Measurements from ENCODE around the gene VSIG8.

VSIG8 gene

GRCh38 chr1:159864262-159864661 is 1.8 kb upstream of the VSIG8 start:
- no peak for DNase-seq (ENCODE audit: extremely low spot score)
- TF ChIP-seq CTCF (IDR thresholded peaks at IDR 0.05; ENCODE audit: control extremely low read depth, extremely low read depth, low read depth, missing control alignments): no peak
- ChIA-PET POLR2A (no interaction called here), CTCF (interaction anchor here (3.1 kb wide), 1 partner anchor 25 kb away, joined by 16 read pairs; no protein-coding TSS in a partner anchor)

- no peak for TF ChIP-seq CTCF (IDR thresholded peaks at IDR 0.05; ENCODE audit: control extremely low read depth, extremely low read depth, low read depth, missing control alignments)
- POLR2A ChIA-PET: no interaction called here
- CTCF ChIA-PET: no interaction called here
- no peak for DNase-seq (ENCODE audit: extremely low spot score)
Observed at GRCh38 chr1:159862031-159862430, 426 bp downstream of the VSIG8 start.

- POLR2A ChIA-PET: no interaction called here
- no peak for DNase-seq (ENCODE audit: extremely low spot score)
Observed at GRCh38 chr1:159861218-159861617, 1.2 kb downstream of the VSIG8 start.

GRCh38 chr1:159860456-159860855 is 2.0 kb downstream of the VSIG8 start:
- ChIA-PET POLR2A (no interaction called here), CTCF (interaction anchor here (1.1 kb wide), 1 partner anchor 9 kb away, joined by 3 read pairs; no protein-coding TSS in a partner anchor)
- DNase-seq (ENCODE audit: extremely low spot score): no peak
- TF ChIP-seq CTCF (IDR thresholded peaks at IDR 0.05; ENCODE audit: control extremely low read depth, extremely low read depth, low read depth, missing control alignments): no peak

More at GRCh38 chr1:159861218-159861617, 1.2 kb downstream of the VSIG8 start:
- no peak for TF ChIP-seq CTCF (IDR thresholded peaks at IDR 0.05; ENCODE audit: control extremely low read depth, extremely low read depth, low read depth, missing control alignments)
- CTCF ChIA-PET: interaction anchor here (1.1 kb wide), 1 partner anchor 10 kb away, joined by 3 read pairs; no protein-coding TSS in a partner anchor

GRCh38 chr1:159859767-159860322 is 2.6 kb downstream of the VSIG8 start:
- TF ChIP-seq CTCF (IDR thresholded peaks at IDR 0.05; ENCODE audit: control extremely low read depth, extremely low read depth, low read depth, missing control alignments): no peak
- no peak for DNase-seq (ENCODE audit: extremely low spot score)
- ChIA-PET CTCF (interaction anchor here (1.1 kb wide), 2 partner anchors 8 to 13 kb away, joined by 3 read pairs; no protein-coding TSS in a partner anchor), POLR2A (no interaction called here)

- TF ChIP-seq CTCF (IDR thresholded peaks at IDR 0.05; ENCODE audit: control extremely low read depth, extremely low read depth, low read depth, missing control alignments): no peak
- DNase-seq (ENCODE audit: extremely low spot score): no peak
- CTCF ChIA-PET: interaction anchor here (0.6 to 2.8 kb wide), 3 partner anchors 18 to 60 kb away, joined by 3 to 11 read pairs (median 5); no protein-coding TSS in a partner anchor
- POLR2A ChIA-PET: no interaction called here
Observed at GRCh38 chr1:159857889-159858288, 4.6 kb downstream of the VSIG8 start.
